SK-N-SH treated with all-trans-retinoic acid at 6 μM for 48 hours (cell line): ENCODE data around the gene MBTD1.
"Not testable (repeated sequence)": the region's sequence is repeated elsewhere in the genome, so short reads cannot be mapped to it uniquely, and the experiment has no call there.

Experiments
- ATAC-seq: fragments of 200-7000 bp; cut with Tn5 transposase; 3 replicates; pipeline ENCODE4 v1.9.1; 2020; ENCODE audit warnings: mild to moderate bottlenecking, moderate library complexity
- ARNTL ChIP-seq: fragments of 450-650 bp; formaldehyde crosslinking; IDR thresholded peaks from 2 replicates; pipeline ENCODE4 v1.5.0; 2020; ENCODE audit warnings: low read depth, mild to moderate bottlenecking, moderate library complexity, borderline replicate concordance
- BACH2 ChIP-seq: fragments of 250-450 bp; sonication (Bioruptor Pico); IDR thresholded peaks from 2 replicates; pipeline ENCODE4 v1.9.0; 2021; ENCODE audit warnings: mild to moderate bottlenecking, borderline replicate concordance
- CREB5 ChIP-seq: fragments of 250-450 bp; sonication (Bioruptor Pico); IDR thresholded peaks from 2 replicates; pipeline ENCODE4 v1.5.1; 2020; ENCODE audit warnings: low read depth, mild to moderate bottlenecking, moderate library complexity
- CSDC2 ChIP-seq: fragments of 250-450 bp; sonication (Bioruptor Pico); IDR thresholded peaks from 2 replicates; pipeline ENCODE4 v1.5.0; 2020; ENCODE audit warnings: mild to moderate bottlenecking, moderate library complexity
- ESRRG ChIP-seq: fragments of 250-450 bp; sonication (Bioruptor Pico); IDR thresholded peaks from 2 replicates; pipeline ENCODE4 v1.6.1; 2021; ENCODE audit warnings: mild to moderate bottlenecking
- GLIS3 ChIP-seq: fragments of 250-450 bp; sonication (Bioruptor Pico); IDR thresholded peaks from 2 replicates; pipeline ENCODE4 v1.5.0; 2020; ENCODE audit warnings: mild to moderate bottlenecking, moderate library complexity
- ISL1 ChIP-seq: fragments of 250-450 bp; sonication (Bioruptor Pico); IDR thresholded peaks from 2 replicates; pipeline ENCODE4 v2.1.2; 2022; ENCODE audit warnings: mild to moderate bottlenecking, moderate library complexity
- OSR1 ChIP-seq: fragments of 250-450 bp; sonication (Bioruptor Pico); IDR thresholded peaks from 2 replicates; pipeline ENCODE4 v1.8.0; 2022; ENCODE audit warnings: moderate library complexity, mild to moderate bottlenecking, inconsistent platforms
- PPARA ChIP-seq: fragments of 250-450 bp; sonication (Bioruptor Pico); IDR thresholded peaks from 2 replicates; pipeline ENCODE4 v1.5.0; 2020; ENCODE audit warnings: mild to moderate bottlenecking, borderline replicate concordance
- RARB ChIP-seq: fragments of 250-450 bp; sonication (Bioruptor Pico); IDR thresholded peaks from 2 replicates; pipeline ENCODE4 v1.8.0; 2021; ENCODE audit warnings: mild to moderate bottlenecking, moderate library complexity
- SNAI2 ChIP-seq: fragments of 250-450 bp; sonication (Bioruptor Pico); IDR thresholded peaks from 2 replicates; pipeline ENCODE4 v1.5.0; 2020; ENCODE audit warnings: mild to moderate bottlenecking, moderate library complexity
- TOX ChIP-seq: fragments of 250-450 bp; sonication (Bioruptor Pico); IDR thresholded peaks from 2 replicates; pipeline ENCODE4 v1.8.0; 2021; ENCODE audit warnings: mild to moderate bottlenecking, moderate library complexity, borderline replicate concordance
- ZC3H10 ChIP-seq: fragments of 250-450 bp; sonication (Bioruptor Pico); IDR thresholded peaks from 2 replicates; pipeline ENCODE4 v1.5.1; 2021; ENCODE audit warnings: mild to moderate bottlenecking, moderate library complexity
- ZFP3 ChIP-seq: fragments of 250-450 bp; sonication (Bioruptor Pico); IDR thresholded peaks from 2 replicates; pipeline ENCODE4 v1.5.0; 2020; ENCODE audit warnings: mild to moderate bottlenecking, moderate library complexity
- ZFP30 ChIP-seq: fragments of 450-650 bp; formaldehyde crosslinking; IDR thresholded peaks from 2 replicates; pipeline ENCODE4 v1.5.0; 2022; ENCODE audit warnings: mild to moderate bottlenecking, moderate library complexity
- ZNF70 ChIP-seq: fragments of 450-650 bp; formaldehyde crosslinking; IDR thresholded peaks from 2 replicates; pipeline ENCODE4 v1.5.0; 2020; ENCODE audit warnings: mild to moderate bottlenecking, moderate library complexity
- ZNF8 ChIP-seq: fragments of 450-650 bp; formaldehyde crosslinking; IDR thresholded peaks from 2 replicates; pipeline ENCODE4 v1.5.0; 2020; ENCODE audit warnings: mild to moderate bottlenecking, moderate library complexity
- TF ChIP-seq, protein P1 (sequence below): fragments of 250-450 bp; sonication (Bioruptor Pico); IDR thresholded peaks from 2 replicates; pipeline ENCODE4 v1.8.0; 2020; ENCODE audit warnings: mild to moderate bottlenecking, moderate library complexity, borderline replicate concordance
- TF ChIP-seq, protein P2 (sequence below): fragments of 250-450 bp; sonication (Bioruptor Pico); IDR thresholded peaks from 2 replicates; pipeline ENCODE4 v1.5.1; 2021; ENCODE audit warnings: mild to moderate bottlenecking, moderate library complexity
- TF ChIP-seq, protein P3 (sequence below): fragments of 250-450 bp; sonication (Bioruptor Pico); IDR thresholded peaks from 2 replicates; pipeline ENCODE4 v1.5.0; 2020; ENCODE audit warnings: mild to moderate bottlenecking, moderate library complexity

The MBTD1 gene

GRCh38 chr17:51259564-51260236, at the start of gene MBTD1:
MBTD1 (minus strand) TSS chr17:51260049; CDS start chr17:51225161, 34,888 bp downstream.
- peak; percentile 91 for ATAC-seq
- TF ChIP-seq ARNTL (CRISPR knock-in tag) (no peak), RARB (no peak), ZNF70 (CRISPR knock-in tag) (peak; percentile 70; the same call in 1 of the 2 replicates)
- TF ChIP-seq, protein P1, sequence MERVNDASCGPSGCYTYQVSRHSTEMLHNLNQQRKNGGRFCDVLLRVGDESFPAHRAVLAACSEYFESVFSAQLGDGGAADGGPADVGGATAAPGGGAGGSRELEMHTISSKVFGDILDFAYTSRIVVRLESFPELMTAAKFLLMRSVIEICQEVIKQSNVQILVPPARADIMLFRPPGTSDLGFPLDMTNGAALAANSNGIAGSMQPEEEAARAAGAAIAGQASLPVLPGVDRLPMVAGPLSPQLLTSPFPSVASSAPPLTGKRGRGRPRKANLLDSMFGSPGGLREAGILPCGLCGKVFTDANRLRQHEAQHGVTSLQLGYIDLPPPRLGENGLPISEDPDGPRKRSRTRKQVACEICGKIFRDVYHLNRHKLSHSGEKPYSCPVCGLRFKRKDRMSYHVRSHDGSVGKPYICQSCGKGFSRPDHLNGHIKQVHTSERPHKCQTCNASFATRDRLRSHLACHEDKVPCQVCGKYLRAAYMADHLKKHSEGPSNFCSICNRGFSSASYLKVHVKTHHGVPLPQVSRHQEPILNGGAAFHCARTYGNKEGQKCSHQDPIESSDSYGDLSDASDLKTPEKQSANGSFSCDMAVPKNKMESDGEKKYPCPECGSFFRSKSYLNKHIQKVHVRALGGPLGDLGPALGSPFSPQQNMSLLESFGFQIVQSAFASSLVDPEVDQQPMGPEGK = 0 out of 2 replicates have a peak, but pooled peaks have one; percentile 56
- TF ChIP-seq, all 23 proteins: peak for 2

DNA sequence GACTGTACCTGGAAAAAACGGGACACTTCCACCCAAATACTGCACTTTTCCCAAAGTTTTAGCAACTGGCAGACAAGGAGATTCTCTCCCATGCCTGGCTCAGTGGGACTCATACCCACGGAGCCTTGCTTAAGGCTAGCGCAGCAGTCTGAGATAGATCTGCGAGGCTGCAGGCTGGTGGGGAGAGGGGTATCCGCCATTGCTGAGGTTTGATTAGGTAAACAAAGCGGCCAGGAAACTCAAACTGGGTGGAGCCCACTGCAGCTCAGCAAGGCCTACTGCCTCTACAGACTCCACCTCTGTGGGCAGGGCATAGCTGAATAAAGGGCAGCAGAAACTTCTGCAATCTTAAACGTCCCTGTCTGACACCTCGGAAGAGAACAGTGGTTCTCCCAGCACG, 45.3 kb upstream of the MBTD1 start:
- no peak for ATAC-seq
- no peak for TF ChIP-seq OSR1 (CRISPR knock-in tag)
- TF ChIP-seq RARB = no peak
- TF ChIP-seq CREB5 (CRISPR knock-in tag) = no peak
- no peak for TF ChIP-seq TOX
- TF ChIP-seq, protein P2, sequence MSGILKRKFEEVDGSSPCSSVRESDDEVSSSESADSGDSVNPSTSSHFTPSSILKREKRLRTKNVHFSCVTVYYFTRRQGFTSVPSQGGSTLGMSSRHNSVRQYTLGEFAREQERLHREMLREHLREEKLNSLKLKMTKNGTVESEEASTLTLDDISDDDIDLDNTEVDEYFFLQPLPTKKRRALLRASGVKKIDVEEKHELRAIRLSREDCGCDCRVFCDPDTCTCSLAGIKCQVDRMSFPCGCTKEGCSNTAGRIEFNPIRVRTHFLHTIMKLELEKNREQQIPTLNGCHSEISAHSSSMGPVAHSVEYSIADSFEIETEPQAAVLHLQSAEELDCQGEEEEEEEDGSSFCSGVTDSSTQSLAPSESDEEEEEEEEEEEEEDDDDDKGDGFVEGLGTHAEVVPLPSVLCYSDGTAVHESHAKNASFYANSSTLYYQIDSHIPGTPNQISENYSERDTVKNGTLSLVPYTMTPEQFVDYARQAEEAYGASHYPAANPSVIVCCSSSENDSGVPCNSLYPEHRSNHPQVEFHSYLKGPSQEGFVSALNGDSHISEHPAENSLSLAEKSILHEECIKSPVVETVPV (CRISPR knock-in tag) = no peak
- no peak for TF ChIP-seq ZFP30 (CRISPR knock-in tag)
- TF ChIP-seq ZFP3 (CRISPR knock-in tag) = no peak
- no peak for TF ChIP-seq ZNF70 (CRISPR knock-in tag)
- no peak for TF ChIP-seq ISL1
- no peak for TF ChIP-seq ARNTL (CRISPR knock-in tag)
- no peak for TF ChIP-seq ZC3H10 (CRISPR knock-in tag)
- TF ChIP-seq, protein P3, sequence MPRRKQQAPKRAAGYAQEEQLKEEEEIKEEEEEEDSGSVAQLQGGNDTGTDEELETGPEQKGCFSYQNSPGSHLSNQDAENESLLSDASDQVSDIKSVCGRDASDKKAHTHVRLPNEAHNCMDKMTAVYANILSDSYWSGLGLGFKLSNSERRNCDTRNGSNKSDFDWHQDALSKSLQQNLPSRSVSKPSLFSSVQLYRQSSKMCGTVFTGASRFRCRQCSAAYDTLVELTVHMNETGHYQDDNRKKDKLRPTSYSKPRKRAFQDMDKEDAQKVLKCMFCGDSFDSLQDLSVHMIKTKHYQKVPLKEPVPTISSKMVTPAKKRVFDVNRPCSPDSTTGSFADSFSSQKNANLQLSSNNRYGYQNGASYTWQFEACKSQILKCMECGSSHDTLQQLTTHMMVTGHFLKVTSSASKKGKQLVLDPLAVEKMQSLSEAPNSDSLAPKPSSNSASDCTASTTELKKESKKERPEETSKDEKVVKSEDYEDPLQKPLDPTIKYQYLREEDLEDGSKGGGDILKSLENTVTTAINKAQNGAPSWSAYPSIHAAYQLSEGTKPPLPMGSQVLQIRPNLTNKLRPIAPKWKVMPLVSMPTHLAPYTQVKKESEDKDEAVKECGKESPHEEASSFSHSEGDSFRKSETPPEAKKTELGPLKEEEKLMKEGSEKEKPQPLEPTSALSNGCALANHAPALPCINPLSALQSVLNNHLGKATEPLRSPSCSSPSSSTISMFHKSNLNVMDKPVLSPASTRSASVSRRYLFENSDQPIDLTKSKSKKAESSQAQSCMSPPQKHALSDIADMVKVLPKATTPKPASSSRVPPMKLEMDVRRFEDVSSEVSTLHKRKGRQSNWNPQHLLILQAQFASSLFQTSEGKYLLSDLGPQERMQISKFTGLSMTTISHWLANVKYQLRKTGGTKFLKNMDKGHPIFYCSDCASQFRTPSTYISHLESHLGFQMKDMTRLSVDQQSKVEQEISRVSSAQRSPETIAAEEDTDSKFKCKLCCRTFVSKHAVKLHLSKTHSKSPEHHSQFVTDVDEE (CRISPR knock-in tag) = no peak

DNA sequence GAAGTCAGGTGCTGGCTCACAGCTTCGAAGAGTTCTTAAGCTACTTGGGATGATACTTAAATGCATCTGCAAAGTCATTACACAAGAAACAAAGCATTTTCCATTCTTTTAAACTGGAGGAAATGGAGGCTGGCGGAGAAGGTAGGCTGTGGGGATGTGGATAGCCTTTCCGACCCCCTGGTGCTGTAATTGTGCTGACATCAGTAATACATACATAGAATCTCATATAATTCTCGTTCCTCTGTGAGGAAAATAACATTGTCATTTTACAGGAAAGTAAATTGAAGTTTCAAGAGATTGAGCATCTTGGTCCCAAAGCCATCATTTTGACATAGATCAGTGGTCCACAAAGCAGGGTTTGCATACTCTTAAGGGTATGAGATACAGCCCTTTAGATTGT, 40.0 kb upstream of the MBTD1 start:
- TF ChIP-seq ZC3H10 (CRISPR knock-in tag) = no peak
- no peak for TF ChIP-seq PPARA (CRISPR knock-in tag)
- no peak for TF ChIP-seq OSR1 (CRISPR knock-in tag)
- no peak for TF ChIP-seq ZNF8 (CRISPR knock-in tag)
- TF ChIP-seq CSDC2 (CRISPR knock-in tag) = no peak
- ATAC-seq = no peak

DNA sequence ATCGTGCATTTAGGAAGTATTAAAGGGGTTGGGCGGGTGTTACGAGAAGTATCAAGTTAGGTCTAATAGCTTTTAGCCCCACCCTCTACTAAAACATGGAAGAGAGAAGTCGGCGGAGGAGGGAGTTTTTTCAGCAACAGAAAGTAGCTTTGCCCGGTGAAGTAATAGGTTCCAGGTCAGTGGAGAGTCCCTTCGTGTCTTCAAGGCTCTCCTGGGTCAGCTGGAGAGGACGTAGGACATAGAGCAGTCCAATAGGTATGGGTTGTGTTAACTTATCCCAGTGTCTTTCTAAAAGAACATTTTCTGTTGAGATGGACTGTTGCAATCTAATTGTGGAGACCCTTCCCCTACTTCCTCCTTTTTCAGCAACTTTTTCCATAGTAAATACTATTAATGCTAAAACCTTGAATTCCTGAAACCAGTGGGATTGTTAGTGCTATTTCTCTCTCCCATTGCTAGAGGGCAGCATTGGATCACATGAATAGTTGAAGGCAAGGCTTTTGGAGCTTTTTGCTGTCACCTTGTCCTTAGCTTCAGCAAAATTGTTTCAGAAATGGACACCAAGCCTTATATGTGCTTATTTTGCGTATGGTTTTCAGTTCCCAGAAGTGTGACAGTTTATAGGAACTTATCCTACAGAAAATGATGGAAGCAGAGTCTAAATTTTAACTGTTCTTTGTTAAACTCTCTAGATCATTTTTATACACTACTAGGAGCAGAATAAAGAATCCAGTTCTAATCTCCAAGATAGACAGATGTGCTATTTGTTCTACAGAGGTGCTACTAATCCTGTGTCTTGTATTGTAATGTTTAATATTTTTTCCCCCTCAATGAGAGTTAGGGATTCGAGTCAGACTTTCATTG, 38.9 kb upstream of the MBTD1 start:
- TF ChIP-seq TOX (no peak), ESRRG (CRISPR knock-in tag) (no peak), ZNF8 (CRISPR knock-in tag) (no peak), CREB5 (CRISPR knock-in tag) (no peak), ZC3H10 (CRISPR knock-in tag) (no peak), RARB (no peak), BACH2 (CRISPR knock-in tag) (no peak), ZFP30 (CRISPR knock-in tag) (no peak), CSDC2 (CRISPR knock-in tag) (no peak), SNAI2 (no peak), ISL1 (no peak), GLIS3 (CRISPR knock-in tag) (no peak)
- TF ChIP-seq, protein P2 (CRISPR knock-in tag) = no peak
- TF ChIP-seq, protein P1 = no peak
- peak; percentile 89 for ATAC-seq

DNA sequence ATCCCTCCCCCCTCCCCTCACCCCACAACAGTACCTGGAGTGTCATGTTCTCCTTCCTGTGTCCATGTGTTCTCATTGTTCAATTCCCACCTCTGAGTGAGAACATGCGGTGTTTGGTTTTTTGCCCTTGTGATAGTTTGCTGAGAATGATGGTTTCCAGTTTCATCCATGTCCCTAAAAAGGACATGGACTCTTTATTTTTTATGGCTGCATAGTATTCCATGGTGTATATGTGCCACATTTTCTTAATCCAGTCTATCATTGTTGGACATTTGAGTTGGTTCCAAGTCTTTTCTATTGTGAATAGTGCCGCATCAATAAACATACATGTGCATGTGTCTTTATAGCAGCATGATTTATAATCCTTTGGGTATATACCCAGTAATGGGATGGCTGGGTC, 34.5 kb upstream of the MBTD1 start:
- ATAC-seq = not testable (repeated sequence)
